SK-N-SH treated with all-trans-retinoic acid at 6 μM for 48 hours (cell line): Measurements from ENCODE around the gene C11orf86.

Source experiments
- ATAC-seq: fragments of 200-7000 bp; cut with Tn5 transposase; 3 replicates; pipeline ENCODE4 v1.9.1; 2020; ENCODE audit warnings: mild to moderate bottlenecking, moderate library complexity
- ARNTL ChIP-seq: fragments of 450-650 bp; formaldehyde crosslinking; IDR thresholded peaks from 2 replicates; pipeline ENCODE4 v1.5.0; 2020; ENCODE audit warnings: low read depth, mild to moderate bottlenecking, moderate library complexity, borderline replicate concordance
- CSDC2 ChIP-seq: fragments of 250-450 bp; sonication (Bioruptor Pico); IDR thresholded peaks from 2 replicates; pipeline ENCODE4 v1.5.0; 2020; ENCODE audit warnings: mild to moderate bottlenecking, moderate library complexity
- ESRRG ChIP-seq: fragments of 250-450 bp; sonication (Bioruptor Pico); IDR thresholded peaks from 2 replicates; pipeline ENCODE4 v1.6.1; 2021; ENCODE audit warnings: mild to moderate bottlenecking
- GLIS3 ChIP-seq: fragments of 250-450 bp; sonication (Bioruptor Pico); IDR thresholded peaks from 2 replicates; pipeline ENCODE4 v1.5.0; 2020; ENCODE audit warnings: mild to moderate bottlenecking, moderate library complexity
- ISL1 ChIP-seq: fragments of 250-450 bp; sonication (Bioruptor Pico); IDR thresholded peaks from 2 replicates; pipeline ENCODE4 v2.1.2; 2022; ENCODE audit warnings: mild to moderate bottlenecking, moderate library complexity
- OSR1 ChIP-seq: fragments of 250-450 bp; sonication (Bioruptor Pico); IDR thresholded peaks from 2 replicates; pipeline ENCODE4 v1.8.0; 2022; ENCODE audit warnings: moderate library complexity, mild to moderate bottlenecking, inconsistent platforms
- POU6F1 ChIP-seq: fragments of 250-450 bp; sonication (Bioruptor Pico); IDR thresholded peaks from 2 replicates; pipeline ENCODE4 v1.8.0; 2021; ENCODE audit warnings: low read depth, mild to moderate bottlenecking, moderate library complexity, borderline replicate concordance
- PPARA ChIP-seq: fragments of 250-450 bp; sonication (Bioruptor Pico); IDR thresholded peaks from 2 replicates; pipeline ENCODE4 v1.5.0; 2020; ENCODE audit warnings: mild to moderate bottlenecking, borderline replicate concordance
- RARB ChIP-seq: fragments of 250-450 bp; sonication (Bioruptor Pico); IDR thresholded peaks from 2 replicates; pipeline ENCODE4 v1.8.0; 2021; ENCODE audit warnings: mild to moderate bottlenecking, moderate library complexity
- TOX ChIP-seq: fragments of 250-450 bp; sonication (Bioruptor Pico); IDR thresholded peaks from 2 replicates; pipeline ENCODE4 v1.8.0; 2021; ENCODE audit warnings: mild to moderate bottlenecking, moderate library complexity, borderline replicate concordance
- ZC3H10 ChIP-seq: fragments of 250-450 bp; sonication (Bioruptor Pico); IDR thresholded peaks from 2 replicates; pipeline ENCODE4 v1.5.1; 2021; ENCODE audit warnings: mild to moderate bottlenecking, moderate library complexity
- ZFP3 ChIP-seq: fragments of 250-450 bp; sonication (Bioruptor Pico); IDR thresholded peaks from 2 replicates; pipeline ENCODE4 v1.5.0; 2020; ENCODE audit warnings: mild to moderate bottlenecking, moderate library complexity
- ZFP30 ChIP-seq: fragments of 450-650 bp; formaldehyde crosslinking; IDR thresholded peaks from 2 replicates; pipeline ENCODE4 v1.5.0; 2022; ENCODE audit warnings: mild to moderate bottlenecking, moderate library complexity
- ZNF565 ChIP-seq: fragments of 450-650 bp; formaldehyde crosslinking; conservative IDR thresholded peaks from 2 replicates; pipeline ENCODE4 v1.5.0; 2020; ENCODE audit warnings: low read depth, mild to moderate bottlenecking, moderate library complexity
- ZNF70 ChIP-seq: fragments of 450-650 bp; formaldehyde crosslinking; IDR thresholded peaks from 2 replicates; pipeline ENCODE4 v1.5.0; 2020; ENCODE audit warnings: mild to moderate bottlenecking, moderate library complexity
- ZNF8 ChIP-seq: fragments of 450-650 bp; formaldehyde crosslinking; IDR thresholded peaks from 2 replicates; pipeline ENCODE4 v1.5.0; 2020; ENCODE audit warnings: mild to moderate bottlenecking, moderate library complexity
- TF ChIP-seq, protein P1 (sequence below): fragments of 250-450 bp; sonication (Bioruptor Pico); IDR thresholded peaks from 2 replicates; pipeline ENCODE4 v1.5.1; 2021; ENCODE audit warnings: mild to moderate bottlenecking, moderate library complexity
- TF ChIP-seq, protein P2 (sequence below): fragments of 250-450 bp; sonication (Bioruptor Pico); IDR thresholded peaks from 2 replicates; pipeline ENCODE4 v1.5.1; 2020; ENCODE audit warnings: low read depth, mild to moderate bottlenecking, moderate library complexity
- TF ChIP-seq, protein P3 (sequence below): fragments of 250-450 bp; sonication (Bioruptor Pico); IDR thresholded peaks from 2 replicates; pipeline ENCODE4 v1.5.0; 2020; ENCODE audit warnings: mild to moderate bottlenecking, moderate library complexity

Gene C11orf86

GRCh38 chr11:67016550-67016949 lies 41.4 kb downstream of the C11orf86 start (continued):
- TF ChIP-seq POU6F1 (CRISPR knock-in tag), result no peak
- TF ChIP-seq ZNF70 (CRISPR knock-in tag), result no peak
- TF ChIP-seq ZC3H10 (CRISPR knock-in tag), result no peak
- TF ChIP-seq, all 23 proteins: peak for 0

DNA sequence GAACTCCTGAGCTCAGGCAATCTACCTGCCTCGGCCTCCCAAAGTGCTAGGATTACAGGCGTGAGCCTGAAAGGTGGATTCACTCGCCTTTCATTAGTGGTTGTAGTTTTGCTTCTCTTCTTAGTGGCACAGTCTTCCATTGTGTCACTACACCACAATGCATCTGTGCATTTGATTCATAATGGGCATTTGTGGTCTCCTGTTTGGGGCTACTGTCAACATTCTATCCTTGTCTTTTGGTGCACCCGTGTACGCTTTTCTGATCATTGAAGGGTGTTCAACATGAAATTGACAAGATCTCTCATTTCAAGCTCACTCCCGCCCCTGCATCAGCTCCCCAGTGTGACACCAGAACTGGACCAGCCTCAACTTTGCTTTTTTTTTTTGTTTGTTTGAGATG lies 45.8 kb downstream of the C11orf86 start:
- no peak for ATAC-seq
- no peak for TF ChIP-seq RARB
- TF ChIP-seq, protein P1, sequence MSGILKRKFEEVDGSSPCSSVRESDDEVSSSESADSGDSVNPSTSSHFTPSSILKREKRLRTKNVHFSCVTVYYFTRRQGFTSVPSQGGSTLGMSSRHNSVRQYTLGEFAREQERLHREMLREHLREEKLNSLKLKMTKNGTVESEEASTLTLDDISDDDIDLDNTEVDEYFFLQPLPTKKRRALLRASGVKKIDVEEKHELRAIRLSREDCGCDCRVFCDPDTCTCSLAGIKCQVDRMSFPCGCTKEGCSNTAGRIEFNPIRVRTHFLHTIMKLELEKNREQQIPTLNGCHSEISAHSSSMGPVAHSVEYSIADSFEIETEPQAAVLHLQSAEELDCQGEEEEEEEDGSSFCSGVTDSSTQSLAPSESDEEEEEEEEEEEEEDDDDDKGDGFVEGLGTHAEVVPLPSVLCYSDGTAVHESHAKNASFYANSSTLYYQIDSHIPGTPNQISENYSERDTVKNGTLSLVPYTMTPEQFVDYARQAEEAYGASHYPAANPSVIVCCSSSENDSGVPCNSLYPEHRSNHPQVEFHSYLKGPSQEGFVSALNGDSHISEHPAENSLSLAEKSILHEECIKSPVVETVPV (CRISPR knock-in tag), result no peak
- no peak for TF ChIP-seq CSDC2 (CRISPR knock-in tag)
- TF ChIP-seq PPARA (CRISPR knock-in tag), result no peak
- TF ChIP-seq ZNF565 (CRISPR knock-in tag), result no peak
- TF ChIP-seq, protein P2, sequence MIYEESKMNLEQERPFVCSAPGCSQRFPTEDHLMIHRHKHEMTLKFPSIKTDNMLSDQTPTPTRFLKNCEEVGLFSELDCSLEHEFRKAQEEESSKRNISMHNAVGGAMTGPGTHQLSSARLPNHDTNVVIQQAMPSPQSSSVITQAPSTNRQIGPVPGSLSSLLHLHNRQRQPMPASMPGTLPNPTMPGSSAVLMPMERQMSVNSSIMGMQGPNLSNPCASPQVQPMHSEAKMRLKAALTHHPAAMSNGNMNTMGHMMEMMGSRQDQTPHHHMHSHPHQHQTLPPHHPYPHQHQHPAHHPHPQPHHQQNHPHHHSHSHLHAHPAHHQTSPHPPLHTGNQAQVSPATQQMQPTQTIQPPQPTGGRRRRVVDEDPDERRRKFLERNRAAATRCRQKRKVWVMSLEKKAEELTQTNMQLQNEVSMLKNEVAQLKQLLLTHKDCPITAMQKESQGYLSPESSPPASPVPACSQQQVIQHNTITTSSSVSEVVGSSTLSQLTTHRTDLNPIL (CRISPR knock-in tag), result no peak
- TF ChIP-seq ZNF8 (CRISPR knock-in tag), result no peak
- TF ChIP-seq OSR1 (CRISPR knock-in tag), result no peak
- no peak for TF ChIP-seq ARNTL (CRISPR knock-in tag)
- TF ChIP-seq ZFP30 (CRISPR knock-in tag), result no peak
- TF ChIP-seq, protein P3, sequence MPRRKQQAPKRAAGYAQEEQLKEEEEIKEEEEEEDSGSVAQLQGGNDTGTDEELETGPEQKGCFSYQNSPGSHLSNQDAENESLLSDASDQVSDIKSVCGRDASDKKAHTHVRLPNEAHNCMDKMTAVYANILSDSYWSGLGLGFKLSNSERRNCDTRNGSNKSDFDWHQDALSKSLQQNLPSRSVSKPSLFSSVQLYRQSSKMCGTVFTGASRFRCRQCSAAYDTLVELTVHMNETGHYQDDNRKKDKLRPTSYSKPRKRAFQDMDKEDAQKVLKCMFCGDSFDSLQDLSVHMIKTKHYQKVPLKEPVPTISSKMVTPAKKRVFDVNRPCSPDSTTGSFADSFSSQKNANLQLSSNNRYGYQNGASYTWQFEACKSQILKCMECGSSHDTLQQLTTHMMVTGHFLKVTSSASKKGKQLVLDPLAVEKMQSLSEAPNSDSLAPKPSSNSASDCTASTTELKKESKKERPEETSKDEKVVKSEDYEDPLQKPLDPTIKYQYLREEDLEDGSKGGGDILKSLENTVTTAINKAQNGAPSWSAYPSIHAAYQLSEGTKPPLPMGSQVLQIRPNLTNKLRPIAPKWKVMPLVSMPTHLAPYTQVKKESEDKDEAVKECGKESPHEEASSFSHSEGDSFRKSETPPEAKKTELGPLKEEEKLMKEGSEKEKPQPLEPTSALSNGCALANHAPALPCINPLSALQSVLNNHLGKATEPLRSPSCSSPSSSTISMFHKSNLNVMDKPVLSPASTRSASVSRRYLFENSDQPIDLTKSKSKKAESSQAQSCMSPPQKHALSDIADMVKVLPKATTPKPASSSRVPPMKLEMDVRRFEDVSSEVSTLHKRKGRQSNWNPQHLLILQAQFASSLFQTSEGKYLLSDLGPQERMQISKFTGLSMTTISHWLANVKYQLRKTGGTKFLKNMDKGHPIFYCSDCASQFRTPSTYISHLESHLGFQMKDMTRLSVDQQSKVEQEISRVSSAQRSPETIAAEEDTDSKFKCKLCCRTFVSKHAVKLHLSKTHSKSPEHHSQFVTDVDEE, result no peak
- TF ChIP-seq ISL1 (CRISPR knock-in tag), result no peak
- no peak for TF ChIP-seq GLIS3
- TF ChIP-seq TOX (CRISPR knock-in tag), result no peak
- no peak for TF ChIP-seq ZC3H10 (CRISPR knock-in tag)
- TF ChIP-seq ESRRG, result no peak
- TF ChIP-seq ZFP3 (CRISPR knock-in tag), result no peak

- peak; percentile 19; the same call in 2 of the 3 replicates for ATAC-seq
- TF ChIP-seq, protein P3, result no peak
- TF ChIP-seq ZNF70 (CRISPR knock-in tag), result no peak
- TF ChIP-seq ZC3H10 (CRISPR knock-in tag), result no peak
- TF ChIP-seq, protein P1 (CRISPR knock-in tag), result no peak
- no peak for TF ChIP-seq ZNF8 (CRISPR knock-in tag)
Measured at GRCh38 chr11:67022341-67022933, 47.3 kb downstream of the C11orf86 start.
